ENCODE measurements around the gene ADPRHL1.
"Not testable (repeated sequence)": the region's sequence is repeated elsewhere in the genome, so short reads cannot be mapped to it uniquely, and the experiment has no call there.

ADPRHL1 gene

GRCh38 chr13:113477724-113478123, 24.4 kb upstream of the ADPRHL1 start:
- no peak for DNase-seq

GRCh38 chr13:113476811-113477210, 23.5 kb upstream of the ADPRHL1 start:
- no peak for DNase-seq

GRCh38 chr13:113475911-113476310, 22.6 kb upstream of the ADPRHL1 start:
- DNase-seq, result no peak

- no peak for DNase-seq
These were observed 22.0 kb upstream of the ADPRHL1 start for GRCh38 chr13:113475280-113475679.

GRCh38 chr13:113474179-113474578, 20.9 kb upstream of the ADPRHL1 start:
- no peak for DNase-seq

GRCh38 chr13:113472355-113473025, 19.2 kb upstream of the ADPRHL1 start:
- DNase-seq, result no peak

- DNase-seq, result no peak
These were observed 18.6 kb upstream of the ADPRHL1 start for GRCh38 chr13:113471844-113472243.

- DNase-seq, result not testable (repeated sequence)
These were observed 17.4 kb upstream of the ADPRHL1 start for GRCh38 chr13:113470635-113471163.

- no peak for DNase-seq
These were observed 16.8 kb upstream of the ADPRHL1 start for GRCh38 chr13:113470073-113470472.

- no peak for DNase-seq
These were observed 16.3 kb upstream of the ADPRHL1 start for GRCh38 chr13:113469582-113469981.

GRCh38 chr13:113468472-113469201, 15.3 kb upstream of the ADPRHL1 start:
- no peak for DNase-seq

- no peak for DNase-seq
These were observed 14.7 kb upstream of the ADPRHL1 start for GRCh38 chr13:113468029-113468428.

- DNase-seq, result no peak
These were observed 13.1 kb upstream of the ADPRHL1 start for GRCh38 chr13:113466383-113466782.

- no peak for DNase-seq
These were observed 12.0 kb upstream of the ADPRHL1 start for GRCh38 chr13:113465300-113465699.

GRCh38 chr13:113464476-113464875, 11.2 kb upstream of the ADPRHL1 start:
- no peak for DNase-seq

- no peak for DNase-seq
These were observed 7.9 kb upstream of the ADPRHL1 start for GRCh38 chr13:113461022-113461751.

- no peak for DNase-seq
These were observed 7.3 kb upstream of the ADPRHL1 start for GRCh38 chr13:113460599-113460998.

- no peak for DNase-seq
These were observed 6.8 kb upstream of the ADPRHL1 start for GRCh38 chr13:113460064-113460555.

GRCh38 chr13:113458253-113459065, 5.2 kb upstream of the ADPRHL1 start:
- DNase-seq, result no peak

- no peak for DNase-seq
These were observed 4.2 kb upstream of the ADPRHL1 start for GRCh38 chr13:113457510-113457909.

- DNase-seq, result no peak
These were observed 2.9 kb upstream of the ADPRHL1 start for GRCh38 chr13:113456116-113456702.

- DNase-seq, result no peak
These were observed 2.1 kb upstream of the ADPRHL1 start for GRCh38 chr13:113455384-113455783.
